Measurements from ENCODE around the gene ACTL10.
"Not testable (repeated sequence)": the region's sequence is repeated elsewhere in the genome, so short reads cannot be mapped to it uniquely, and the experiment has no call there.

ACTL10 gene

DNA sequence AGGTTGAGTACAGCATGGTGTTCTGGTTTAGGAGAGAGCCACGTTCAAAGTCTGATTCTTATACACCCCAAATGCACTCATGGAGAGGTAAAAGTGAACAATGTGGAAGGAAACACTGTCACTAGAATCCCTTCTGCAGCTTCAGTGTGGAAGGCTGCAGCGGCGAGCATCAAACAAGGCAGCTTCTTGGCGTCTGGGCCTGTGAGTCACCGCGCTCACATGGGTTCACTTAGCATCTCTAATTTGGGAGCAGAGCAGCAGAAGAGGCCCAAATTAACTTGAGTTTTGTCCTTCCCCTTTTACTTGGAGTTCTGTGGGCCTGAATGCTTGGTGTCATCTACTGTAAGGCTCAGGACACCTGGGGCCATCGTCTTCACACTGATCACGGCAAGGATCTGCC is 30.4 kb downstream of the ACTL10 start:
- DNase-seq (ENCODE audit: low read depth), result no peak

DNA sequence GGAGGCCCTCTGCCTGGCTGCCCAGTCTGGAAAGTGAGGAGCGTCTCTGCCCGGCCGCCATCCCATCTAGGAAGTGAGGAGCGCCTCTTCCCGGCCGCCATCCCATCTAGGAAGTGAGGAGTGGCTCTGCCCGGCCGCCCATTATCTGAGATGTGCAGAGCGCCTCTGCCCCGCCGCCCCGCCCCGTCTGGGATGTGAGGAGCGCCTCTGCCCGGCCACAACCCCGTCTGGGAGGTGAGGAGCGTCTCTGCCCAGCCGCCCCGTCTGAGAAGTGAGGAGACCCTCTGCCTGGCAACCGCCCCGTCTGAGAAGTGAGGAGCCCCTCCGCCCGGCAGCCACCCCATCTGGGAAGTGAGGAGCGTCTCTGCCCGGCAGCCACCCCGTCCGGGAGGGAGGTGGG is 32.2 kb downstream of the ACTL10 start:
- DNase-seq (ENCODE audit: low read depth), result not testable (repeated sequence)

DNA sequence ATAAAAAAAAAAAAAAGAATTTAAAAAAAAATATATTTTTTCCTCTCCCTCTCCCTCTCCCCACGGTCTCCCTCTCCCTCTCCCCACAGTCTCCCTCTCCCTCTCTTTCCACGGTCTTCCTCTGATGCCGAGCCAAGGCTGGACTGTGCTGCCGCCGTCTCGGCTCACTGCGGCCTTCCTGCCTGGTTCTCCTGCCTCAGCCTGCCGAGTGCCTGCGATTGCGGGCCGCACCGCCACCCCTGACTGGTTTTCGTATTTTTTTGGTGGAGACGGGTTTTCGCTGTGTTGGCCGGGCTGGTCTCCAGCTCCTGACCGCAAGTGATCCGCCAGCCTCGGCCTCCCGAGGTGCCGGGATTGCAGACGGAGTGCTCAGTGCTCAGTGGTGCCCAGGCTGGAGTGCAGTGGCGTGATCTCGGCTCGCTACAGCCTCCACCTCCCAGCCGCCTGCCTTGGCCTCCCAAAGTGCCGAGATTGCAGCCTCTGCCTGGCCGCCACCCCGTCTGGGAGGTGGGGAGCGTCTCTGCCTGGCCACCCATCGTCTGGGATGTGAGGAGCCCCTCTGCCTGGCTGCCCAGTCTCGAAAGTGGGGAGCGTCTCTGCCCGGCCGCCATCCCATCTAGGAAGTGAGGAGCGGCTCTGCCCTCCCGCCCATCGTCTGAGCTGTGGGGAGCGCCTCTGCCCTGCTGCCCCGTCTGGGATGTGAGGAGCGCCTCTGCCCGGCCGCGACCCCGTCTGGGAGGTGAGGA is 34.1 kb downstream of the ACTL10 start:
- DNase-seq (ENCODE audit: low read depth), result not testable (repeated sequence)

DNA sequence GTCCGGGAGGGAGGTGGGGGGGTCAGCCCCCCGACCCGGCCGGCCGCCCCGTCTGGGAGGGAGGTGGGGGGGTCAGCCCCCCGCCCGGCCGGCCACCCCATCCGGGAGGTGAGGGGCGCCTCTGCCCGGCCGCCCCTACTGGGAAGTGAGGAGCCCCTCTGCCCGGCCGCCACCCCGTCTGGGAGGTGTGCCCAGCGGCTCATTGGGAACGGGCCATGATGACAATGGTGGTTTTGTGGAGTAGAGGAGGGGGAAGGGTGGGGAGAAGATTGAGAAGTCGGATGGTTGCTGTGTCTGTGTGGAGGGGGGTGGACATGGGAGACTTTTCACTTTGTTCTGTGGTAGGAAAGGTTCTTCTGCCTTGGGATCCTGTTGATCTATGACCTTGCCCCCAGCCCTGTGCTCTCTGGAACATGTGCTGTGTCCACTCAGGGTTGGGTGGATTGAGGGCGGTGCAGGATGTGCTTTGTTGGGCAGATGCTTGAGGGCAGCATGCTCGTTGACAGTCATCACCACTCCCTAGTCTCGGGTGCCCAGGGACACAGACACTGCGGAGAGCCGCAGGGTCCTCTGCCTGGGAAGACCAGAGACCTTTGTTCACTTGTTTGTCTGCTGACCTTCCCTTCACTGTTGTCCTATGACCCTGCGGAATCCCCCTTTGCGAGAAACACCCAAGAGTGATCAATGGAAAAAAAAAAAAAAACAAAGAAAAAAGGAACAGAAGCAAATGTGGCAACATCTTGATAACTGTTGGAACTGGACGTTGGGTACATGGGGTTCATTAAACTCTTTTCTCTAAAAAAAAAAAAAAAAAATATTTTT is 35.1 kb downstream of the ACTL10 start:
- DNase-seq (ENCODE audit: low read depth), result no peak

DNA sequence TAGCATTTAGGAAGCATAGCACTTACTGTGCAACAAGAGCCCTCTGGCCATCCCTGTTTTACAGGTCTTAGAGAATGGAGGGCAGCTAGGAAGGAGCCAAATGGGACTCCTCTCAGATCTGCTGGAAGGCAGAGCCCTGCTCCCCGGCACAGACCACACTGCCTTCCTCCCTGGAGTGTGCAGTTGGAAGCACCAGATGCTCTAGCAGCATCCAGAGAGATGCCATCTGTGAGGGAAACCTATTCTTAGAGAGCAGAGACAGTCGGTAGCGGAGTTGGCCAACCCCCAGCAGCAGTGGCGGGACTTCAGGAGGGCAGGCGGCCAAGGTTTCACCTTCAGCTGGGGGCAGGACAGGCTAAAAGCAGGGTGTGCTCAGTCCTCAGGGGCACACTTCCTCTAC is 36.1 kb downstream of the ACTL10 start:
- DNase-seq (ENCODE audit: low read depth), result no peak

- no peak for DNase-seq (ENCODE audit: low read depth)
These were observed 36.9 kb downstream of the ACTL10 start for GRCh38 chr20:33703498-33704137.

- no peak for DNase-seq (ENCODE audit: low read depth)
These were observed 37.6 kb downstream of the ACTL10 start for GRCh38 chr20:33704197-33704924.

- no peak for DNase-seq (ENCODE audit: low read depth)
These were observed 40.9 kb downstream of the ACTL10 start for GRCh38 chr20:33707668-33708067.

DNA sequence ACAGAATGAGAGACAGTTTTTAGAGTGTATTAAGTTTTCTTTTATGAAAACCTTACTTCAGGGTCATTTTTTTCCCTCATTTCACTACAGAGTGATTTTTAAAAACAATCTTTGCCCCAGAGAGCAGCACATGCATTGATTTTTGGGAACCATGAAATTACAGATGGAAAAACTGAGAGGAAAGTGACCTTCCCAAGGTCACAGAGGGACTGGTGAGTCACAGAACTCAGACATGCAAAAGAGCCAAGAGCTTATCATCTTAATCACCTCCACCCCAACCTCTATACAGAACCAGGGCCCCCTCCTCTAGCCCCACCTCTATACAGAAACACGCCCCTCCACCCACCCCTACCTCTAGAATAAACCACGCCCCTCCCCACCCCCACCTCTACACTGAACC is 42.7 kb downstream of the ACTL10 start:
- DNase-seq (ENCODE audit: low read depth), result no peak

DNA sequence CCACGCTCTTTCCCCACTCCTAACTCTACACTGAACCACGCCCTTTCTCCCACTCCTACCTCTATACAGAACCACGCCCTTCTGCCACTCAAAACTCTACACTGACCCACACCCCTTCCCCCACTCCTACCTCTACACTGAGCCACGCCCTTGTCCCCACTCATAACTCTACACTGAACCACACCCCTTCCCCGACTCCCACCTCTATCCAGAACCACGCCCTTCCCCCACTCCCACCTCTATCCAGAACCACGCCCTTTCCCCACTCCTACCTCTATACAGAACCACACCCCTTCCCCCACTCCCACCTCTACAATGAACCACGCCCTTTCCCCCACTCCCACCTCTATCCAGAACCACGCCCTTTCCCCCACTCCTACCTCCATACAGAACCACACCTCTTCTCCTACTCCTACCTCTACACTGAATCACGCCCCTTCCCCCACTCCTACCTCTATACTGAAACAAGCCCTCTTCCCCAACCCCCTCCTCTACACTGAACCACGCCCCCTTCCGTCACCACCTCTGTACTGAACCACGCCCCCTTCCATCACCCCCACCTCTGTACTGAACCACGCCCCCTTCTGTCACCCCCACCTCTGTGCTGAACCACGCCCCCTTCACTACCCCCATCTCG is 43.3 kb downstream of the ACTL10 start:
- DNase-seq (ENCODE audit: low read depth), result no peak

DNA sequence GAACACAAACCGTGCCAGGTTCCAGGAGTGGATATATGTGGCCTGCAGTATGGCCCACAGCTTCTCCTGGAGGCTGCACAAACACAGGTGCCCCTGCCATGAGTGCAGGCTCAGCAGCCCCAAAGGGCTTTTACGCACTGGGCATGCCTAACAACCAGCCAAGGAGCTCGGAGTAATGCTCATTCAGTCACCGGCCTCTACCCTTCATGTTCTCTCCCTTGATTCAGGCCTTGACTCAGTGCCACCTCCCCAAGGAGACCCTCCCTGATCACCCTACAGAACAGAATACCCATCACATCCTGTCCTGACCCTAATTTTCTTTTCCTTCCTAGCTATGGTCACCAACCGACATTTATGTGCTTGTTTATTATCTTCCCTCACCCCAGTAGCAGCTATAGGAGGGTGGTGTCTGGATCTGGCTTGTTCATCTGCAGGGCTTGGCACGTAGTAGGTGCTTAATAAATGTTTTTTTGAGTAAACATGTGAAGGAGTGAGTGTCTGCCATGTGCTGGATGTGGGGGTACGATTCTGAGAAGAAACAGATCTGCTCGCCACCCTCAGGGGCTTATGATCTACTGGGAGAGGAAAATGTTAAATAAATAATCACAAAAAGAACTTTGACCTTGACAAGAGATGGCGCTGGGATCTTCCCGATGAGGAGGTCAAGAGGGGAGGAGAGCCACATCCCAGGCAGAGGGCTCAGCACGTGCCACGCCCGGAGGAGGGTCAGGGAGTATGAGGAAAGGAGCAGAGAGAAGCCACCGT is 44.1 kb downstream of the ACTL10 start:
- DNase-seq (ENCODE audit: low read depth), result no peak

- DNase-seq (ENCODE audit: low read depth), result no peak
These were observed 44.6 kb downstream of the ACTL10 start for GRCh38 chr20:33711446-33711738.

- DNase-seq (ENCODE audit: low read depth), result no peak
These were observed 47.2 kb downstream of the ACTL10 start for GRCh38 chr20:33713865-33714367.

DNA sequence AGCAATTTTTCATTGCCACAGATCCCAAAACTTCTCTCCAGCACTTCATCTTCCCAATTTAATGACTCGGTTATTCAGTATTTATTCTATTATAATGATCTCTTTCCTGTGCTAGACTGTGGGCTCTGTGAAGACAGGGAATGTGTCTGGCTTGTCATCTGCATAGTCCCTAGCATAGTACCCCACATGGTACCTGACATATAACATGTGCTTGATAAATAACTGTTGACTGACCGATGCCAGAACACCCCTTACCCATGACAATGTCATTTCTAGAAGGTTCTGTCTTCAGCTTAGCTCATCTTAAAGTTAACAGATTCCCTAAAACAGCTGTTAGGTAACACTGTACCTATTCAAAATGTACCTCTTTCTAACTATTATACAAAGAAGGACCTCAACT is 49.8 kb downstream of the ACTL10 start:
- DNase-seq (ENCODE audit: low read depth), result no peak
